ENCODE results near the gene CMSS1.

CMSS1 gene

DNA sequence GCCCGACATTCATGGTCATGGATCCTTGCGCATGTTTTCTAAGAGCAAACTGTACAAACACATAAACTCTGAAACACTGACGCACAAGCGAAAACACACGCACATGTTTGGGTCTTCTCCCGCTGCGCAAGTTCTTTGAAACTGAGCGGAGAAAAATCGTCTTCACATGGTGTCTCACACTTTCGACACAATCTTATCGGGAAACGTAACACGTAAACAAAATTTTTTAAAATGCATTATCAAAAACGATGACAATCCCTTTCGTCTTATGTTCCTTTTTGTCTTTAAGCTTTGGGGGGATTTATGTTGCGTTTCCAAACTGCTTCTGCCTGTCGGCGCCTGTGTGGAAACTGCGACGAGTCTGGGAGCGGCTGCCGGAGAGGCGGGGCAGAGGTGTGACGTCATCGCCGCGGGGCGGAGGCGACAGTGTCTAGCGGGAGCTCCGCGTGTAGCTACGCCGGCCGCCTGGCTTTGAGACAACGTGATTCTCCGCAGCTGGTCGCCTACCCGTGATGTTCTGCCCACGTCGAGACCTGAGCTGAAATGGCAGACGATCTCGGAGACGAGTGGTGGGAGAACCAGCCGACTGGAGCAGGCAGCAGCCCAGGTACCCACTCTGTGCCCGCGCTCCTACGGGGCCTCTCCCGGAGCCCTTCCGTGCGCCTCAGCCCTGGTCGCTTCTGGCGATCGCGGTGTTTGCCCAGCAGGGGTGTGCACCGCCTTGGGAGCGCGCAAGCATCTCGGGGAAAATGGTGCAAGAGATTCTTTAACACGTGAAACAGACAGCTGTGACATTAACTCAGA lies at the start of gene CMSS1:
CMSS1 (plus strand) TSS at position 426 of the 804 bp plus-strand sequence.
- DNase-seq: peak; percentile 96

DNA sequence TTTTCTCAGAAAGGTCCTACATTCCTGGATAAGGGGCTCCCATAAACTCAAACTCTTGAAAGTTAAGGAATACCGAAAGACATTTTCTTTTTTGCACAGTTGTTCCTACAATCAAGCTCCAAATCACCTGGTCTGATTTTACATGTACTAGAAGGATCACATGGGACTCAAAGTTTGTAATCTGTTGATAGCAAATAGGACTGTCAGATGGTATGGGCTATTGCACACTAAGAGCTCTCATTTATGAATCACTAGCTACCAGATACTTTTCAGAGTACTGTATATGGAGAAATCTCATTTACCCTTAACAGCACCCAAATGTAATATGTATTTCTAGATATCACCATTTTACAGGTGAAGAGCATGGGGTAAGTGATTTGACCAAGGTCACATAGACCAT lies 49.5 kb upstream of the CMSS1 start:
- DNase-seq: no peak

- no peak for DNase-seq
Measured at GRCh38 chr3:99768808-99769501, 48.7 kb upstream of the CMSS1 start.

DNA sequence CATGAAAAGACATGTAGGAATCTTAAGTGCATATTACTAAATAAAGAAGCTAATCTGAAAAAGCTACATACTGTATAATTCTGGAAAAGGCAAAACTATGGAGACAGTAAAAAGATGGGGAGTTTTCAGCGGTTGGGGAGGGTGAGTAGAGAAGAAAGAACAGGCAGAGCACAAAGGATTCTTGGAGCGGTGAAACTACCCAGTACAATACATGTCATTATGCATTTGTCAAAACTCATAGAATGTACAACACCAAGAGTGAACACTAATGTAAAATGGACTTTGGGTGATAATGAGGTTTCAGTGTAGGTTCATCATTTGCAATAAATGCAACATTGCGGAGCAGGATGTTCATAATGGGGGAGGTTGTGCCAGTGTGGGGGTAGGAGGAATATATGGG lies 45.5 kb upstream of the CMSS1 start:
- DNase-seq: no peak

GRCh38 chr3:99772671-99773070 lies 45.0 kb upstream of the CMSS1 start:
- no peak for DNase-seq

DNA sequence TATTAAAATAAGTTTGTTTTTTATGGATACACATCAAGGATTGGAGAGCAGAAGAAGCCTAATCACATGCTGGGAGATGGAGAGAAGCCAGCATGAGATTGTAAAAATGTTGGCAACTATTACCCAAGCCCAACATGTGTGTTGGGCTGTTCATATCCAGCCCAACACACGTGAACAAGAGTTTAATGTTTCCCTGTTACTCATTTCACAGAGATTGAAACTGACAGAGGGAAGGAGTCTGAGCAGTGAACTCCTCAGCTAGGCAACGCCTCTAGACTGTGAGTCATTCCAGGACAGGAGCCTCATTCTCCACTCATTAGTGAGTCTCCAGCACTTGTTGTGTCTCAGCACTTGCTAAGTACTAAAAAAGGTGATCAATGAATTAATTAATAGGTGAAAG lies 43.2 kb upstream of the CMSS1 start:
- DNase-seq: no peak

GRCh38 chr3:99776516-99777209 lies 41.0 kb upstream of the CMSS1 start:
- DNase-seq: no peak

DNA sequence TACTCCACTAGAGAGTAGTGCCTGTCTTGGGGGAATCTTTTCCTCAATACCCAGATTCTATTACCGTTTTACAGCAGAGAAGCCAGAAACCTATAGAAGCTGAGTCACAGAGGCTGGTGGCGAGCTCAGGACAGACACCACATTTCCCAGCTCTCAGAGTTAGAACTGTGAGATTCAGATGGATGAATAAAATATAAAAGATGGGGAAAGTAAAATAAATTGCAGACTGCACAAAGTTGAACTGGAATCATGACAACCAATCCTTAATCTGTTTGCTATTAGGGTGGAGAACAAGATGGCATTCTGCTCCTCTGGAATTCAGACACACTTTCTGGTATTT lies 40.5 kb upstream of the CMSS1 start:
- no peak for DNase-seq

- no peak for DNase-seq
Measured at GRCh38 chr3:99777708-99778107, 40.0 kb upstream of the CMSS1 start.

DNA sequence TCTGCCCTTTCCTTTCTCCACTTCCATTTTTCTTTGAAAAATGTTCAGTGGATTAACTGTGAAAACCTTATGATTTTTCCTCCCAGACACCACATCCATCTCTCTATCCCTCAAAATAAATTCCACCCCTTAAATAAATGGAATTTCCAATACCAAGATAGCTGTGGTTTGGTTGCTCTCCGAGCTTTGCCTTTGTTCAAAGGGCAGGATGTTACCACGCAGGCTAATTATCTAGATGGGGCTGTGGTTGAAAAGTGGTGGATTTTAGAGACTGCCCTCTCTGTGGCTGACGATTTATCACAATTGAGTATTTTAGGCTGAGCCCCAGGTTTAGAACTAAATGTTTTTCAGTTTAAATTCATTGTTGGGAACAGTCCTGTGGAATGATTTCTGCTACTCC lies 36.9 kb upstream of the CMSS1 start:
- no peak for DNase-seq

DNA sequence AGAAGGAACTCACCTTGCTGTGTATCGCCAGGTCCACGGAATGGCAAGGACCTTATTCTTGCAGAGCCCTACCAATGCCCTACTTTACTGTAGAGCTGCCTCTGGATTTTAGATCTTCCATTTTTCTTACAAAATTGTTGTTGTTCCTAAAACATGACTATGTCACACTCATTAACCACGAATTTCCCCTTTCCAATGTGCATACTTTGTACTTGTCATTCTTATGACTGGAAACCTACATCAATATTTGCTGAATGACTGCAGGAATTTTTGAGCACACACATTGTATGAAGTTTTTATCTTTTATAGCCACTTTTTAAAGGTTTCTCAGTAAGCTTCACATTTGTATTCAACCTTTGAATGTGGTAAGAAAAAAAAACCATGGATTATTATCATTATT lies 35.9 kb upstream of the CMSS1 start:
- DNase-seq: no peak

- DNase-seq: peak; percentile 11
Measured at GRCh38 chr3:99783011-99783573, 34.6 kb upstream of the CMSS1 start.

GRCh38 chr3:99789011-99789721 lies 28.5 kb upstream of the CMSS1 start:
- peak; percentile 84 for DNase-seq

DNA sequence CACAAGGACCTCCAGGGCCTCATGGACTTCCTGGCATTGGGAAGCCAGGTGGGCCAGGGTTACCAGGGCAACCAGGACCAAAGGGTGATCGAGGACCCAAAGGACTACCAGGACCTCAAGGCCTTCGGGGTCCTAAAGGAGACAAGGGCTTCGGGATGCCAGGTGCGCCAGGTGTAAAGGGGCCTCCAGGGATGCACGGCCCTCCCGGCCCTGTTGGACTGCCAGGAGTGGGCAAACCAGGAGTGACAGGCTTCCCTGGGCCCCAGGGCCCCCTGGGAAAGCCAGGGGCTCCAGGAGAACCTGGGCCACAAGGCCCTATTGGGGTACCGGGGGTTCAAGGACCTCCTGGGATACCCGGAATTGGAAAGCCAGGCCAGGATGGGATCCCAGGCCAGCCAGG lies 23.2 kb upstream of the CMSS1 start:
- no peak for DNase-seq

- no peak for DNase-seq
Measured at GRCh38 chr3:99795573-99795972, 22.1 kb upstream of the CMSS1 start.

- DNase-seq: no peak
Measured at GRCh38 chr3:99799422-99799821, 18.2 kb upstream of the CMSS1 start.

DNA sequence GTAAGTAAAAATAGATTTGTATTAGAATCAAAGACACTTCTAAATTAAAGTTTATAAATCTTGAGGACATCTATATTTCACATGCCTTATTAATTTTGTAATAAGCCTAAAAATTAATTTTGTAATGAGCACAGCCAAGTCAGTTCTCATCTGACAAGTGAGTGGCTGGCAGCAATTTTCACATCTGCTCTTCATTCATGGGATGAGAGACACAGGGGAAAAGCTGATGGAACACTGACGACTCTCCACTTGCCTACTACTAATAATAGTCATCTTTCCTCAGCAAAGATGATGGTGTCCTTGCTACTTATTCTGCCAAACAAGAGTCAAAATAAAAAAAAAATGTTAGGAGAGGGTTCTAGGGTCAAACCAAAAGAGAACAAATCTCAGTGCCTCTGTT lies 14.4 kb upstream of the CMSS1 start:
- no peak for DNase-seq

- no peak for DNase-seq
Measured at GRCh38 chr3:99805160-99805559, 12.5 kb upstream of the CMSS1 start.

DNA sequence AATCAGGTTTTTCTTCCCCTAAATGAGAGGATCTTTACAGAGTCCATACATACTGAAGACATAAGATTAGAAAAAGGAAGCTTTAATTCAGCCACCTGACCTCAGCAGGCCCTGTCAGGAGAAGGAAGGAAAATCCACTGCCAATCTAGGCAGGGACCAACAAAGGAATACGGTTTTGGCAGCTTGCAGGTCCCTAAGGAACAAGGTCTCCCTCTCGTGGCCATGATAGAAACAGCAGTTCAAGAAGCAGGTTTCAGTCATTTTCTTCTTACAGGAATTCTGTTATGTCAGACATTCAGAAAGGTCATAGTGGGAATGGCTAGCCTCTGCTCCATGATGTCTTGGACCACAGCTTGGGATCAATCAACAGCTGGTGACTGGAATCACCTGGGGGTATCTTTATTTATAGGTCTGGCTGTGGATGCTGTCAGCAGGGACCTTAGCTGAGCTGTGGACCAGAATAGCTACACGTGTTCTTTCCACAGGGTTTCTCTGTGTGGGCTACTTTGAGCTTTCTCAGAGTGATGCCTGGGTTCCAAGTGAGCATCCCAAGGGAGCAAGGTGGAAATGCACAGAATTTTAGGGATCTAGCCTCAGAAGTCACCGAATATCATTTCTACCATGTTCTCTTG lies 9.4 kb upstream of the CMSS1 start:
- peak; percentile 84 for DNase-seq

DNA sequence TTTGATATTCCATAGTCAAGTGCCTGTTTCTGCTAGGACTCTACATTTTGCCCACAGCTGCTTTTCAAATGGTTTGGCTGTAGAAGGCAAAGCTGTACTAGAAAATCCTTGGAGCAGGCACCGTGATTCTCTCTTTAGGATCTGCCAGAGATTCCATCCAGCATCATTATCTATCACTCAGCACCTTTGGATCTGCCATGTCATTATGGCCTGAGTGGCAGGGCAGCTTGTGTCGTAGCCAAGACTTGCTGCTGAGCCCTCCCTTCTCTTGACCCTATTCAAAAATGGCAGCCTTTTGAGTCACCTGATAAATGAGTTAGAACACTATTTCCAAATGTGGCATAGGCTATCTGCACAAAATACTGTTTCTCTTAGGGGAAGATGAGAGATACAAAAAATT lies 8.1 kb upstream of the CMSS1 start:
- no peak for DNase-seq

GRCh38 chr3:99810403-99810802 lies 7.3 kb upstream of the CMSS1 start:
- DNase-seq: no peak

GRCh38 chr3:99817047-99817436 lies 620 bp upstream of the CMSS1 start:
- DNase-seq: peak; percentile 90

DNA sequence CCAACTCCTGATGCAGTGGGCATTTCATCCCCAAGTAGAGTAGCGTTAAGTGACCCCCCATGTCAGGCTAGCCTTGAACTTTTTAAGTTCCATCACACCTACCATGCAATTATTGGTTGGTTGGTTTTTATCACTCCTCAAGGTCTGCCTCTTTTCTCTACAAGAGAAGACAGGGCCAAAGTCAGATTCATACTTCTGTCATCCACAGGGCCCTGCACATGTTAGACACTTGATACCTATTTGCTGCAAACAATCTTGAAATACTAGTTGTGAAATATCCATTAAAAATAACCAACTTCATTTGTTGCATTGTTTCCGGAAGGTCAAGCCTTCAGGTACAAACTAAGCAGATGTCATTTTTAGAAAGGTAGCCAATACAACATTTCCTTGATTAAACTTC lies 1.2 kb downstream of the CMSS1 start:
- DNase-seq: no peak
